Measurements from ENCODE around the gene TMX2.
"Not testable (repeated sequence)": the region's sequence is repeated elsewhere in the genome, so short reads cannot be mapped to it uniquely, and the experiment has no call there.

TMX2 gene

GRCh38 chr11:57711414-57712255 lies 758 bp upstream of the TMX2 start, which contains the start of gene MED19:
MED19 (minus strand) TSS chr11:57712215; CDS start chr11:57712179, 36 bp downstream.
- in situ Hi-C loops (cut with MboI; ENCODE audit: low sequenced_read_pairs), result no loop called here

GRCh38 chr11:57713835-57714234 lies 1.4 kb downstream of the TMX2 start:
- in situ Hi-C loops (cut with MboI; ENCODE audit: low sequenced_read_pairs), result no loop called here

- in situ Hi-C loops (cut with MboI; ENCODE audit: low sequenced_read_pairs), result not testable (repeated sequence)
Observed at GRCh38 chr11:57716726-57717125, 4.3 kb downstream of the TMX2 start.

GRCh38 chr11:57727185-57727584 lies 14.8 kb downstream of the TMX2 start:
- in situ Hi-C loops (cut with MboI; ENCODE audit: low sequenced_read_pairs), result no loop called here

GRCh38 chr11:57728829-57729228 lies 16.4 kb downstream of the TMX2 start:
- in situ Hi-C loops (cut with MboI; ENCODE audit: low sequenced_read_pairs), result no loop called here

GRCh38 chr11:57729479-57729878 lies 17.1 kb downstream of the TMX2 start:
- in situ Hi-C loops (cut with MboI; ENCODE audit: low sequenced_read_pairs), result no loop called here

GRCh38 chr11:57732661-57733060 lies 20.3 kb downstream of the TMX2 start:
- in situ Hi-C loops (cut with MboI; ENCODE audit: low sequenced_read_pairs), result no loop called here

GRCh38 chr11:57735619-57736298 lies 23.4 kb downstream of the TMX2 start:
- in situ Hi-C loops (cut with MboI; ENCODE audit: low sequenced_read_pairs), result no loop called here

GRCh38 chr11:57741132-57742086 lies 29.0 kb downstream of the TMX2 start, which contains the start of gene SELENOH:
SELENOH (plus strand) TSS chr11:57741491; CDS start chr11:57741596, 105 bp downstream.
- in situ Hi-C loops (cut with MboI; ENCODE audit: low sequenced_read_pairs), result no loop called here

- in situ Hi-C loops (cut with MboI; ENCODE audit: low sequenced_read_pairs), result no loop called here
Observed at GRCh38 chr11:57742087-57742452, 29.7 kb downstream of the TMX2 start.

GRCh38 chr11:57744357-57744756 lies 32.0 kb downstream of the TMX2 start:
- in situ Hi-C loops (cut with MboI; ENCODE audit: low sequenced_read_pairs), result no loop called here

- in situ Hi-C loops (cut with MboI; ENCODE audit: low sequenced_read_pairs), result no loop called here
Observed at GRCh38 chr11:57745206-57745605, 32.8 kb downstream of the TMX2 start.

- in situ Hi-C loops (cut with MboI; ENCODE audit: low sequenced_read_pairs), result no loop called here
Observed at GRCh38 chr11:57746920-57747319, 34.5 kb downstream of the TMX2 start.

GRCh38 chr11:57751176-57751575 lies 38.8 kb downstream of the TMX2 start:
- in situ Hi-C loops (cut with MboI; ENCODE audit: low sequenced_read_pairs), result no loop called here

- in situ Hi-C loops (cut with MboI; ENCODE audit: low sequenced_read_pairs), result no loop called here
Observed at GRCh38 chr11:57751676-57752253, 39.4 kb downstream of the TMX2 start, which contains the start of gene BTBD18. BTBD18 (minus strand) TSS chr11:57751819; CDS start chr11:57751188, 631 bp downstream.

- in situ Hi-C loops (cut with MboI; ENCODE audit: low sequenced_read_pairs), result no loop called here
Observed at GRCh38 chr11:57752954-57753353, 40.6 kb downstream of the TMX2 start.

GRCh38 chr11:57758174-57758573 lies 45.8 kb downstream of the TMX2 start:
- in situ Hi-C loops (cut with MboI; ENCODE audit: low sequenced_read_pairs), result no loop called here

- in situ Hi-C loops (cut with MboI; ENCODE audit: low sequenced_read_pairs), result no loop called here
Observed at GRCh38 chr11:57761301-57762234, 49.2 kb downstream of the TMX2 start, which contains the start of gene CTNND1. CTNND1 (plus strand) TSS chr11:57761802; CDS start chr11:57791479, 29,677 bp downstream.

GRCh38 chr11:57762235-57762861 lies 50.0 kb downstream of the TMX2 start:
- in situ Hi-C loops (cut with MboI; ENCODE audit: low sequenced_read_pairs), result no loop called here

Measured in HL-60/S4 treated with phorbol 12-myristate 13-acetate at 8.2 ng/mL for 4 days and 3 days (cell line).